HepG2 (cell line): Measurements from ENCODE around the gene MORC4. TPM values are rescaled to one million over a fixed set of nuclear protein-coding genes. Genes with fewer than 3 reads are reported as not detected.

Experiments used
- ATAC-seq: fragments of 200-7000 bp; cut with Tn5 transposase; 3 replicates; pipeline ENCODE4 v1.9.1; 2020; ENCODE audit warnings: mild to moderate bottlenecking, moderate library complexity
- BruUV-seq: library from RNA; stranded (reverse); fragments of 400-500 nt; replicated peaks from 2 replicates; lab custom pipeline; 2021; lab: Mats Ljungman, UMichigan
- CTCF ChIA-PET: fragments of 300-600 bp; formaldehyde crosslinking; extraction: SDS; loops from one replicate; lab custom pipeline; 2021; ENCODE audit warnings: low total read pairs, inconsistent platforms, low intra/inter-chr PET ratio; lab: Yijun Ruan, JAX
- POLR2A ChIA-PET: fragments of 350-600 bp; sonication (Branson Sonifier 250); formaldehyde crosslinking; loops from one replicate; lab custom pipeline; 2020; ENCODE audit warnings: antibody characterized with exemption, inconsistent platforms; lab: Yijun Ruan, JAX
- DNase-seq: peaks from one replicate; pipeline ENCODE4 v3.0.0-alpha.2; 2015; ENCODE audit warnings: low spot score
- FAIRE-seq: peaks from 3 replicates; lab custom pipeline; 2011; peaks lifted over from hg19 to GRCh38; lab: Jason Lieb, UNC
- H2AFZ ChIP-seq: one replicate; pipeline ENCODE4 v1.6.1; 2011; ENCODE audit warnings: low read length, inconsistent platforms
- H3K27ac ChIP-seq: fragments of 300-600 bp; 3 replicates; pipeline ENCODE4 v1.8.0; 2011; ENCODE audit warnings: mixed run types, mild to moderate bottlenecking, mixed read lengths, low read length, inconsistent platforms; ENCODE audit not compliant: insufficient read depth; ENCODE audit errors: extremely low read length
- H3K27me3 ChIP-seq, 2 experiments: fragments of 200-600 bp in 1 of 2; 2 replicates in 1 of 2; 3 replicates in 1 of 2; pipeline versions ENCODE4 v1.6.0 to v1.8.0; 2011; ENCODE audit warnings: low read length in 2 of 2, mild to moderate bottlenecking in 2 of 2, moderate library complexity in 2 of 2, inconsistent platforms in 1 of 2; ENCODE audit not compliant: insufficient read depth in 2 of 2, control insufficient read depth in 1 of 2
- H3K36me3 ChIP-seq, 2 experiments: fragments of 200-600 bp in 1 of 2; replicated peaks in 1 of 2; 2 replicates in 1 of 2; 3 replicates in 1 of 2; pipeline versions ENCODE4 v1.5.1 to v1.8.0; 2011; ENCODE audit warnings: low read length in 2 of 2, inconsistent platforms in 1 of 2; ENCODE audit not compliant: insufficient read depth in 2 of 2, control insufficient read depth in 1 of 2
- H3K4me1 ChIP-seq: 2 replicates; pipeline ENCODE4 v1.5.1; 2012; ENCODE audit warnings: low read length, inconsistent platforms; ENCODE audit not compliant: insufficient read depth
- H3K4me2 ChIP-seq: 2 replicates; pipeline ENCODE4 v1.6.0; 2011; ENCODE audit warnings: low read depth, low read length, inconsistent platforms
- H3K4me3 ChIP-seq, 3 experiments: fragments of 200-600 bp in 1 of 3; sonication (generic), shearing (Covaris generic) in 1 of 3; replicated peaks in 1 of 3; 2 replicates each; pipeline ENCODE4 v1.5.1; 2011 to 2016; ENCODE audit warnings: low read length in 3 of 3, inconsistent platforms in 2 of 3, low read depth in 2 of 3, mild to moderate bottlenecking in 2 of 3, control low read depth in 1 of 3, mixed read lengths in 1 of 3; ENCODE audit not compliant: insufficient read depth in 1 of 3
- H3K79me2 ChIP-seq: one replicate; pipeline ENCODE4 v1.6.1; 2011; ENCODE audit warnings: low read length, inconsistent platforms; ENCODE audit not compliant: insufficient read depth
- H3K9ac ChIP-seq: 2 replicates; pipeline ENCODE4 v1.6.0; 2011; ENCODE audit warnings: mild to moderate bottlenecking, low read depth, low read length, inconsistent platforms; ENCODE audit not compliant: insufficient read depth
- H3K9me3 ChIP-seq: 2 replicates; pipeline ENCODE4 v1.5.1; 2012; ENCODE audit warnings: mild to moderate bottlenecking, low read length
- H4K20me1 ChIP-seq: 2 replicates; pipeline ENCODE4 v1.6.0; 2011; ENCODE audit warnings: inconsistent platforms, mild to moderate bottlenecking, low read length, moderate library complexity; ENCODE audit not compliant: insufficient read depth
- ELF1 ChIP-seq: sonication (generic); formaldehyde crosslinking; IDR thresholded peaks from 2 replicates; pipeline ENCODE4 v1.4.0; 2020; ENCODE audit warnings: missing genetic modification reagents
- ELF3 ChIP-seq: IDR thresholded peaks from 2 replicates; pipeline ENCODE4 v1.6.1; 2016; ENCODE audit warnings: missing genetic modification reagents, missing compliant biosample characterization
- HOXA9 ChIP-seq: sonication (generic); formaldehyde crosslinking; IDR thresholded peaks from 2 replicates; pipeline ENCODE4 v1.8.1; 2022; ENCODE audit warnings: missing genetic modification reagents, mild to moderate bottlenecking, moderate library complexity, borderline replicate concordance
- KLF12 ChIP-seq: sonication (generic); formaldehyde crosslinking; IDR thresholded peaks from 2 replicates; pipeline ENCODE4 v1.4.0; 2020; ENCODE audit warnings: missing genetic modification reagents, borderline replicate concordance
- SIX4 ChIP-seq: sonication (generic); formaldehyde crosslinking; IDR thresholded peaks from 2 replicates; pipeline ENCODE4 v1.4.0; 2020; ENCODE audit warnings: missing genetic modification reagents
- ZBTB20 ChIP-seq: sonication (generic); formaldehyde crosslinking; IDR thresholded peaks from 2 replicates; pipeline ENCODE4 v1.8.1; 2023; ENCODE audit warnings: missing genetic modification reagents, low read depth, mild to moderate bottlenecking, borderline replicate concordance
- ZNF121 ChIP-seq: sonication (generic); formaldehyde crosslinking; IDR thresholded peaks from 2 replicates; pipeline ENCODE4 v1.5.0; 2020; ENCODE audit warnings: mild to moderate bottlenecking, missing genetic modification reagents
- ZNF501 ChIP-seq: sonication (generic); formaldehyde crosslinking; IDR thresholded peaks from 2 replicates; pipeline ENCODE4 v1.5.1; 2020; ENCODE audit warnings: mild to moderate bottlenecking, moderate library complexity, missing genetic modification reagents
- ZNF674 ChIP-seq: sonication (generic); formaldehyde crosslinking; IDR thresholded peaks from 2 replicates; pipeline ENCODE4 v1.5.0; 2020; ENCODE audit warnings: low read depth, mild to moderate bottlenecking, missing genetic modification reagents
- ZNF747 ChIP-seq: sonication (generic); formaldehyde crosslinking; IDR thresholded peaks from 2 replicates; pipeline ENCODE4 v1.8.1; 2023; ENCODE audit warnings: missing genetic modification reagents, mild to moderate bottlenecking, borderline replicate concordance
- WGBS: methylation state at CpG from one replicate; pipeline ENCODE4 v1.1.6; 2017; ENCODE audit warnings: low lambda C conversion rate; 5-methylcytosine and 5-hydroxymethylcytosine counted together
- in situ Hi-C: cut with HindIII; loops from 2 replicates; pipeline ENCODE4 v1.10.0; 2017; ENCODE audit warnings: low pct_unique_long_range_greater_than_20kb; ENCODE audit not compliant: extremely low pct_ligation_motif_present
- intact Hi-C: fragments of 100-400 bp; cut with micrococcal nuclease; formaldehyde crosslinking; loops from one replicate; pipeline ENCODE4 v1.10.0; 2022; ENCODE audit not compliant: unreplicated experiment
- polyA plus RNA-seq, 8 experiments: library from polyadenylated mRNA; depleted of rRNA in 3 of 8; stranded (reverse) in 7 of 8; unstranded in 1 of 8; fragments of >200 nt; fragmentation: Illumina TruSeq in 4 of 8; extraction: Trizol in 4 of 8; gene quantifications; 2 replicates each; pipeline versions ENCODE4 v1.2.1 to v1.2.3, GENCODE V29; 2011 to 2016; ENCODE audit warnings: low read depth in 4 of 8, missing spikeins in 1 of 8, mixed read lengths in 1 of 8; ENCODE audit not compliant: insufficient read depth in 1 of 8
- total RNA-seq, 5 experiments: library from RNA; depleted of rRNA; stranded (reverse); fragments of >200 nt; fragmentation: Illumina TruSeq; extraction: Trizol; gene quantifications; 2 replicates each; pipeline ENCODE4 v1.2.3, GENCODE V29; 2016; ENCODE audit warnings: low read depth in 1 of 5
- TF ChIP-seq, protein P1 (sequence below): sonication (generic); formaldehyde crosslinking; IDR thresholded peaks from 2 replicates; pipeline ENCODE4 v1.8.1; 2023; ENCODE audit warnings: mild to moderate bottlenecking, missing genetic modification reagents

The MORC4 gene
- total and polyA plus RNA-seq, 2 of the 13 experiments (the other 11 are each of a cell fraction or from before 2014, with no cell fraction given) = 7.3 to 17.6 TPM

DNA sequence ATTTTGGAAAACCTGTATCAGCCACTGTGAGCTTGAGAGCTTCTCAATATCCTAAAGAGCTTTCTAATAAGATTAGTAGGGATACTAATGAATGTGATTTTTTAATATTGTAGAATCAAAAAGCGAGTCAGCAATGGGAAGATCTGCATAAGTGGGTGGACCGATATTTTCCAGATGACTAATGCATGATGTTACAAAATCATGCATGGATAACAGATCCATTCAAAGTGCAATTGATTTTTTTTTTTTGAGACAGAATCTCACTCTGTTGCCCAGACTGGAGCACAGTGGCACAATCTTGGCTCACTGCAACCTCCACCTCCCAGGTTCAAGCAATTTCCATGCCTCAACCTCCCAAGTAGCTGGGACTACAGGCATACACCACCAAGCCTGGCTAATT lies 87.1 kb downstream of the MORC4 start:
- FAIRE-seq (no peak), DNase-seq (no peak), ATAC-seq (no peak)
- WGBS = 83% methylated on average over 2 of the region's 2 CpGs
- no TSS peak for BruUV-seq
- Histone ChIP-seq H3K4me2 (no peak overlapping the region), H3K4me1 (no peaks in the 10 kb centered on the region), H2AFZ (no peak overlapping the region), H3K9ac (no peak overlapping the region), H3K9me3 (no peaks in the 10 kb centered on the region), H3K79me2 (no peaks in the 10 kb centered on the region), H3K36me3 (no peaks in the 10 kb centered on the region), H3K27me3 (no peaks in the 10 kb centered on the region), H3K4me3 (no peak overlapping the region), H3K27ac (no peak overlapping the region), H4K20me1 (no peaks in the 10 kb centered on the region)
- in situ Hi-C loops = no loop called here
- intact Hi-C loops = no loop called here
- POLR2A ChIA-PET = no interaction called here
- CTCF ChIA-PET = no interaction called here
- TF ChIP-seq KLF12 (CRISPR knock-in tag) (no peak), HOXA9 (no peak), ZNF674 (CRISPR knock-in tag) (no peak), ZNF501 (CRISPR knock-in tag) (no peak), ELF1 (CRISPR knock-in tag) (no peak), ZBTB20 (CRISPR knock-in tag) (no peak), ZNF121 (CRISPR knock-in tag) (no peak), ELF3 (no peak), SIX4 (no peak), ZNF747 (no peak)
- TF ChIP-seq, protein P1, sequence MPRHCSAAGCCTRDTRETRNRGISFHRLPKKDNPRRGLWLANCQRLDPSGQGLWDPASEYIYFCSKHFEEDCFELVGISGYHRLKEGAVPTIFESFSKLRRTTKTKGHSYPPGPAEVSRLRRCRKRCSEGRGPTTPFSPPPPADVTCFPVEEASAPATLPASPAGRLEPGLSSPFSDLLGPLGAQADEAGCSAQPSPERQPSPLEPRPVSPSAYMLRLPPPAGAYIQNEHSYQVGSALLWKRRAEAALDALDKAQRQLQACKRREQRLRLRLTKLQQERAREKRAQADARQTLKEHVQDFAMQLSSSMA (CRISPR knock-in tag) = no peak
